Inflammatory macrophage treated with lipopolysaccharide for 1 hour (primary cell): ENCODE data around the gene HES3.

Experiments used
- DNase-seq, 2 donors: peaks; one replicate each; pipeline ENCODE4 v3.0.0-alpha.2; 2020 to 2022

HES3 gene, protein sequence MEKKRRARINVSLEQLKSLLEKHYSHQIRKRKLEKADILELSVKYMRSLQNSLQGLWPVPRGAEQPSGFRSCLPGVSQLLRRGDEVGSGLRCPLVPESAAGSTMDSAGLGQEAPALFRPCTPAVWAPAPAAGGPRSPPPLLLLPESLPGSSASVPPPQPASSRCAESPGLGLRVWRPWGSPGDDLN

GRCh38 chr1:6243993-6244392 is at the start of gene HES3:
Gene HES3 (plus strand): TSS chr1:6244179. CDS start chr1:6244366, 187 bp downstream.
- DNase-seq: no peak

DNA sequence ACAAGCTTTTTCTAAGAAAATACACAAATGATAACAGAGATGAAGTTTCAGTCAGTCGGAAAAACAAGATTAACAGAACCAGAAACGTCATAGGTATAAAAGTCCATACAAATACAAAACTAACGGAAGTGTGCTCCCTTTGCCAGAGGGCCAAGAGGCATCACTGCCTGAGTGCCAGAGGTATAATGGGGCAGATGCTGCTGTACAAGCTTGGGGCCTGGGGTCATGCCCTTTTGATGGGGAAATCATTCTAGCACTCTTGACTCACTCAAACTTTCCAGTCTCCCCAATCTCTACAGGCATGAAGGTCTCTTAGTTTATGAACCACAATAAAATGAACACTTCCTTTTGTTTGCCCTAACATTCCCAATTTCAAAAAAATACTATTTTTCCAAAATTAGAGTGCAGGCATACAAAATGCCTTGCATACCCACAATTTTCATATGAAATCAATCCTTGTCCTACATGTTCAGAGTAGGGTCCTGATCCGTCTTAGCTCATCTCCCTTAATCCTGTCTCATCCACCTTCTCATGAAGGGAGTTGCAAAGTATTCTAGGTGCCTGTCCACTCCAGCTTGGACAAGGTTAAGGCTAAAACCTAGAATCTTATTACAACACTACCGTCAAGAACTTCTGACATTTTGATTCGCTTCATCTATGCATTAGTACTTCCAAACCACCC is 46.1 kb upstream of the HES3 start:
- DNase-seq: no peak

DNA sequence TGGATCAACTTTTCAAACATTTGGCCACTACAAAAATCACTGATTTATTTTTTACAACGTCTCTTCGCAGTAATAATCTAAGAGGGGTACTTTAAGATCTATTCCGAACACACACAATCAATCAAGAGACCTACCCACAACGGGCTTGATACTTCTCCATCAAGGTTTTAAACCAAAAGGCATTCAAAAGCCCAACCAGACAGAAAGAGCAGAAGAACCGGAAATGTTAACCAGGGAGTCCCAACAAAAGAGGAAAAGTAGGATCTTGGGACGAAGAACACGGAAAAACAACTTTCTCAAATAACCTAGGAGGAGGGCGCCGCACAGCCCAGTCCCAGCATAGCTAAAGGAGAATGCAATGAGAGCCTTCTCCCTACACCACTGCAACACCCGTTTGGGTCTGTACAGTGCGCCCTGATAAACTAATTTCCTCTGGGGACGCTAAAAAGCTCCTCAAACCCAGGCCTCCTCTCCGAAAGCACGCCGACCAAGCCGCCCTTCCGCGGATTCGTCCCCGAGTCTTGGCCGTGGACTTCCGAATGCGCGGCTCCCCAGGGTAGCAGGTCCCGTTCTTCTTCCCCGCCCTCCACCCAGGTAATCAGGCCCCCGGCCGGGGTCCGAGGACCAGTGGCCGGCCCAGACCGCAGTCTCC is 45.2 kb upstream of the HES3 start:
- no peak for DNase-seq

- peak; percentile 97 to 98 for DNase-seq
Measured at GRCh38 chr1:6199298-6200187, 44.4 kb upstream of the HES3 start, which contains the start of gene RPL22. Gene RPL22 (minus strand): TSS chr1:6199595. CDS start chr1:6199573, 22 bp downstream.

DNA sequence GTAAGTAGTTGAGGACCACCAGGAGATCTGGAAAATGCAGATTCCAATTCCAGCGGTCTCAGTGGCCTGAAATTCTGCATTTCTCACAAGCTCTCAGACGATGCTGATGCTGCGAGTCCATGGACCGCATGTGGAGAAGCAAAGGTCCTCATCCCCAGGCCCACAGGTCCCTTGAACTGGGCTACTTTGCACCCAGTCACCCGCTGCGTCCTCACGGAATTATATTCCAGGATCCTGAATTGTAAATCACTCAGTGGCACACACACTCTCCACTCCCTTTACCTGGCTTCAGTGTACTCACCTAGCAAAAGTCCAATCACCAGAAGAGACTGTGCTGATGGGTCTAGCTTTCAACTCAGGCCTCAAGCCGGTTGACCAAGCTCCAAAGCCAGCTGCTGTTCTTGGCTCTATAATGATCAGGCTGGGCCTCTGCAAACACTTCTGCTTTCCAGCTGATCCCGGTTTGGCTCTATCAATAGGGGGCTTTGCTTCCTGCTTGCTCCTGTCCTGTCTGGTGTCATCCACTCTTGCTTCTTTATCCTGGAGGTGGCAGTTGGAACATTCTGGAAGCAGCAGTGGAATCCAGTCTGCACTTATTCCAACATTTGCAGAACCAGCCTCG is 43.7 kb upstream of the HES3 start:
- no peak for DNase-seq

DNA sequence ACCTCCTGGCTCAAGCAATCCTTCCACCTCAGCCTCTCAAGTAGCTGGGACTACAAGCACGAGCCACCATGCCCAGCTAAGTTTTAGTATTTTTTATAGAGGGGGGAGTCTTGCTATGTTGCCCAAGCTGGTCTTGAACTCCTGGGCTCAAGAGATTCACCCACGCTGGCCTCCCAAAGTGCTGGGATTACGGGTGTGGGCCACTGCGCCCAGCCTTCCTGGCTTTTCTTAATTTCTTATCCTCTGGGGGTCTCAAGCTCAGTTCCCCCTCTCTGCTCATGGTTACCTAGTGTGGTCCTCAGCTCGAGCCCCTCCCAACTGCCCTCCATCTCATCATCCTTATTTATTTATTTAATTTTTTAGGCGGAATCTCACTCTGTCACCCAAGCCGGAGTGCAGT is 41.7 kb upstream of the HES3 start:
- no peak for DNase-seq

DNA sequence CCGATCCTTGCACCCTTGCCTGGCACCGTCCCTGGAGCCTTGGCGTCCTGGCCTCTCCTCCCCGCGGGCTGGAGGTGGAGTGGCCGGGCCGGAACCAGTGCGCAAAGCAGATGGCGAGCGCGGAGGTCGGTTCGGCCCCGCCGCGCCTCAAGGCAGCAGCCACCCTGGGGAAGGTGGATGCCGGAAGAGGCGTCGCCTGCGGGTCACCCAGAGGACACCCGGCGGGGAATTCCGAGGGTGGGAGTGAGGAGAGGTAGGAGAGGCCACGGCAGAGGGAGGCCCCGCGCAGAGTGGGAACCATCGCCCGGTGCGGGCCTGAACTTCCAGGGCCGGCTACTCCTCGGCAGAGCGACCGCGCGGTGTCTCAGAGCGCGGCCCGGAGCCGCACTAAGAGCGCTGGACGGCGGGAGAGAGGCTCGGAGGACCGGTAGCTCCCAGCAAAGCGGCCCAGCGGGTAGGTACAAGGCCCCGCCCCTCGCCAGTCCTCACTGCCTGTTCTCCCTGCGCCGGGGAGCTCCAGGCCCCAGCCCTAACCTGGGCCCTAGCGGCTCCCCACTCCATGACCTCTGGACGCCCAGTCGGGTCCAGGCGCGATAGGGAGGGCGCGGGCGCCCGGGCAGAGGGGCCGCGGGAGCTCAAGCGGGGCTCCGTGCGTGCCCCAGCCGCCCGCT is 38.0 kb upstream of the HES3 start, which contains the start of gene RNF207:
Gene RNF207 (plus strand): TSS at position 271 of the 671 bp plus-strand sequence. CDS start 417 bp downstream, outside the sequence.
- DNase-seq: peak in 1 of 2 donors; percentile 61

- DNase-seq: no peak
Measured at GRCh38 chr1:6206520-6206855, 37.5 kb upstream of the HES3 start.

GRCh38 chr1:6207075-6207885 is 36.7 kb upstream of the HES3 start:
- no peak for DNase-seq

- DNase-seq: no peak
Measured at GRCh38 chr1:6207921-6208320, 36.1 kb upstream of the HES3 start.

DNA sequence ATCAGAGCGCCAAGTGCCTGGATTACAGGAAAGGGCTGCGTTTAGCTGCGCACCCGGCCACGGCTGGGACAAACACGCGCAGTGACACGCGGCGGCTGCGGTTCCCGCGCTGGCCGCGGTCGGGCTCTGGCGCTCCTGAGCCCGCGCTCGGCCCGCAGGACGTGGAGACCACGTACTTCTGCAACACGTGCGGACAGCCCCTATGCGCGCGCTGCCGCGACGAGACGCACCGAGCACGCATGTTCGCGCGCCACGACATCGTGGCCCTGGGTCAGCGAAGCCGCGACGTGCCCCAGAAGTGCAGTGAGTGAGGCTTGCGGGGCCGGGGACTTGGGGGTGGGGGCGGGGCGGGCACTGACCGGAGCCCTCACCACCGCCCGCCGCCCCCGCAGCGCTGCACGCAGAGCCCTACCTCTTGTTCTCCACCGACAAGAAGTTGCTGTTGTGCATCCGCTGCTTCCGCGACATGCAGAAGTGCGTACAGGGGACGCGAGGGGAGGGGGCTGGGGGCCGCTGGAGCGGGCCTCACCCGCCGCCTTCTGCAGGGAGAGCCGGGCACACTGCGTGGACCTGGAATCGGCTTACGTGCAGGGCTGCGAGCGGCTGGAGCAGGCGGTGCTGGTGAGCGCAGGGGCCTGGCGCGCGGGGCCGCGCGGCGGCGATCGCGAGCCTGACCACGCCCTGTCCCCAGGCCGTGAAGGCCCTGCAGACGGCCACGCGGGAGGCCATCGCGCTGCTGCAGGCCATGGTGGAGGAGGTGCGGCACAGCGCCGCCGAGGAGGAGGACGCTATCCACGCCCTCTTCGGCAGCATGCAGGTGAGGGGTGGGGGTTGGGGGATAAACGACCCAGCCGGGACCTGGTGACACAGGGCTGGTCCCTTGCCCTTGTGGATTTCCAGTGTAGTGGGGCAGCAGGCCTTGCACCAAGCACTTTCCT is 35.0 kb upstream of the HES3 start:
- peak; percentile 49 to 52 for DNase-seq

DNA sequence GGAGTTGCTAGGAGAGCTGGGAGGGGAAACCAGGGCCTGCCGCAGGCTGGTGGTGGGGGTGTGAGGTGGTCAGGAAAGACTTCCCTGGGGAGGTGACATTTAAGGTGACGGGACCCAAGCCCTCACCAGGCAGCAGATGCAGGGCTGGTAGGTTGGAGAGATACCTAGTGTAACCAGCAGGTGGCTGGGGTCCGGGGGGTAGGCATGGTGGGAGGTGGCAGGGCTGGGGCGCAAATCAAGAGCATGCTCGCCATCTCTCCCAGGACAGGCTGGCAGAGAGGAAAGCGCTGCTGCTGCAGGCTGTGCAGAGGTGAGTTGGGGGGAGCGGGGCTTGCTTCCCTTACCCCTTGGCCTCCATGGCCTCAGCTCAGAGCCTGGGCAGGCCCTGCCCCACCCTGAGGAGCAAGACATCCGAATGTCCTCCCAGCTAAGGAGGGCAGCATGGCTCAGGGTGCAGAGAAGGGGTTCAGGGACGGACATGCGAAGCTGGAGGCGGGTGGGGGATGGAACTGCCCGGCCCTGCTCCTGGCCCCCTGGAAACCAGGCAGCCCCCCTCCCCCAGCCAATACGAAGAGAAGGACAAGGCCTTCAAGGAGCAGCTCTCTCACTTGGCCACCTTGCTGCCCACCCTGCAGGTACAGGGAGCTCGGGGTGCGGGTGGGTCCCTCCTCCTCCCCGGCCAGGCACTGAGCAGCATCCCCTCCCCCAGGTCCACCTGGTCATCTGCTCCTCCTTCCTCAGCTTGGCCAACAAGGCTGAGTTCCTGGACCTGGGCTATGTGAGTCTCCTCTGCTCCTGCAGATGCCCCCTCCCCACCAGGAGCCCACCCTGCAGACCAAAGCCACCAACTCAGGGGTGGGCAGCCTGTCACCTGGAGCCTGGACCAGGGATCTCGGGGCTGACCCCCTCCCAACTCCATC is 34.1 kb upstream of the HES3 start:
- DNase-seq: no peak

DNA sequence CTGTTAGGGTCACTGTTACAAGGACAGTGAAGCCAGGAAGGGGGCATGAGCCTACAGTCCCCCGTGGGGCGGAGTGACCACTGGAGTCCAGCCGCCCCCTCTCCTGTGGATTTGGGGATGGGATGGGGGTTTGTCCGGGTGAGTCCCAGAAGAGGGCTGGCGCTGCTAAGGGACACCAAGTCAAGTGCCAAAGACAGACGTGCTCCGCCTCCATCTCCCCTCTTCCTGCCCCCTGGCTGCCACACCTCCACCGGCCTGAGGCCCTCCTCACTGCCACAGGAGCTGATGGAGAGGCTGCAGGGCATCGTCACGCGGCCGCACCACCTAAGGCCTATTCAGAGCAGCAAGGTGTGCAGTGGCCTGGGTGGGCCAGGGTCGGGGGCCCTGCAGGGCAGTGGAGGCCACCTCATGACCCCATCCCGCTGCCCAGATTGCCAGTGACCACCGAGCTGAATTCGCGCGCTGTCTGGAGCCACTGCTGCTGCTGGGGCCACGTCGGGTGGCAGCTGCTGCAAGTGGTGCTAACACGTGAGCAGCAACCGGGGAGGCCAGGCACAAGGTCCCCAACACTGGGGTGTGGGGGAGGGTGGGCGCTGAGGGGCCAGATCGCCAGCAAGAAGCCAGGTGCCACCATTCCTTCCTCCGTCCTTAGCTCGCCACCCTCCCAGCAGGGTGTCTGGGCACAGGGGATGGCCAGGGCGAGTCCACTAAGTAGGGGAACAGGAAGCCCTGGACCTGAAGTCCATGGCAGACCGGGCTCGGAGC is 33.2 kb upstream of the HES3 start:
- no peak for DNase-seq

- DNase-seq: no peak
Measured at GRCh38 chr1:6211731-6212130, 32.2 kb upstream of the HES3 start.

DNA sequence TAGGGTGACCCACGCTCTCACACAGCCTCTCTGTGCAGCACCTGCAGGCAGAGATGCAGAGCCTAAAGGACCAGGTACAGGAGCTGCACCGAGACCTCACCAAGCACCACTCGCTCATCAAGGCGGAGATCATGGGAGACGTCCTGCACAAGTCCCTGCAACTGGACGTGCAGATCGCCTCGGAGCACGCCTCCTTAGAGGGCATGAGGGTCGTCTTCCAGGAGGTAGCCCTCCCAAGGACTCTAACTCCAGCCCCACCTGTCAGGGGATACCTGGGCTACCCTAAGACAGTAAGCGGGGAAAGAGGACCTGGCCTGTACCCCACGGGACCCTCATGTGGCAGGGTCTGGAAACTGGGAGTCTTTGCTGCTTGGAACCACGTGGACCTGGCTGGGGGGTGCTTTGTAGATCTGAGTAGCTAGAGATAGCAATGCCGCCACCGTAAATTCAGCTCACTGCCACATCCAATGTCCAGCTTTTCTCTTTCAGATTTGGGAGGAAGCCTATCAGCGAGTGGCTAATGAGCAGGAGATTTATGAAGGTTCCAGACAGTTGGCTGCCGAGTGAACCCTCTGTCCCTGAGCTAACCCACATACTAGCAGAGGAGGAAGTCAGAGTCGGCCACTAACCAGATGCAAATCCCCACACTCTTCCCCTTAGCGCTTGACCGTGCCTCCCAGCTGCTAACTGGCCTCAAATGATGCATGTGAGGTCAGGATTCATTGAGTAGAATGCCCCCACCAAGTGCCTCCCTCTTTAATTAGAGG is 31.6 kb upstream of the HES3 start:
- DNase-seq: peak; percentile 50 to 52

- DNase-seq: no peak
Measured at GRCh38 chr1:6218375-6219164, 25.4 kb upstream of the HES3 start.
